GM12878 (cell line): ENCODE data around the gene INO80E. TPM values are rescaled to one million over a fixed set of nuclear protein-coding genes. Genes with fewer than 3 reads are reported as not detected.

Experiments used
- ATAC-seq: fragments of 200-7000 bp; cut with Tn5 transposase; 3 replicates; pipeline ENCODE4 v1.9.1; 2020; ENCODE audit warnings: mild to moderate bottlenecking, moderate library complexity
- BruUV-seq: library from RNA; stranded (reverse); fragments of 400-500 nt; replicated peaks from 2 replicates; lab custom pipeline; 2021; lab: Mats Ljungman, UMichigan
- CTCF ChIA-PET: fragments of 300-600 bp; sonication (Branson Sonifier 250); formaldehyde crosslinking; extraction: SDS; loops from one replicate; lab custom pipeline; 2021; ENCODE audit warnings: inconsistent platforms; lab: Yijun Ruan, JAX
- POLR2A ChIA-PET: fragments of 350-600 bp; formaldehyde crosslinking; extraction: SDS; loops from one replicate; lab custom pipeline; 2021; ENCODE audit warnings: inconsistent platforms; lab: Charles Lee
- RAD21 ChIA-PET: fragments of 300-600 bp; sonication (Branson Sonifier 250); formaldehyde crosslinking; loops from one replicate; lab custom pipeline; 2023; ENCODE audit warnings: antibody characterized with exemption; ENCODE audit not compliant: unreplicated experiment; lab: Charles Lee
- SMC1A ChIA-PET: fragments of 300-600 bp; sonication (Branson Sonifier 250); formaldehyde crosslinking; loops from one replicate; lab custom pipeline; 2023; ENCODE audit not compliant: unreplicated experiment, uncharacterized antibody; lab: Charles Lee
- DNase-seq: peaks from one replicate; pipeline ENCODE4 v3.0.0-alpha.2; 2011; ENCODE audit warnings: low read depth, low spot score
- FAIRE-seq: peaks from 3 replicates; lab custom pipeline; 2011; peaks lifted over from hg19 to GRCh38; lab: Jason Lieb, UNC
- H2AFZ ChIP-seq: 2 replicates; pipeline ENCODE4 v1.6.0; 2011; ENCODE audit warnings: low read depth, low read length, control low read depth; ENCODE audit not compliant: control insufficient read depth
- H3K27ac ChIP-seq: 2 replicates; pipeline ENCODE4 v1.5.1; 2011; ENCODE audit warnings: control low read depth; ENCODE audit not compliant: control insufficient read depth, insufficient read depth
- H3K27me3 ChIP-seq, 2 experiments: replicated peaks in 1 of 2; 2 replicates each; pipeline versions ENCODE4 v1.6.0 to v1.6.1; 2011; ENCODE audit warnings: low read length in 1 of 2; ENCODE audit not compliant: control insufficient read depth in 2 of 2, insufficient read depth in 2 of 2
- H3K36me3 ChIP-seq, 2 experiments: 2 replicates each; pipeline ENCODE4 v1.5.1; 2011; ENCODE audit warnings: low read length in 1 of 2; ENCODE audit not compliant: control insufficient read depth in 2 of 2, insufficient read depth in 2 of 2
- H3K4me1 ChIP-seq: 2 replicates; pipeline ENCODE4 v1.6.1; 2011; ENCODE audit warnings: mild to moderate bottlenecking, low read length, moderate library complexity, mixed read lengths; ENCODE audit not compliant: control insufficient read depth, insufficient read depth
- H3K4me2 ChIP-seq: 2 replicates; pipeline ENCODE4 v1.6.0; 2011; ENCODE audit warnings: control low read depth; ENCODE audit not compliant: control insufficient read depth, insufficient read depth
- H3K4me3 ChIP-seq: fragments of 200-600 bp; sonication (generic); 2 replicates; pipeline ENCODE4 v1.5.1; 2016
- H3K79me2 ChIP-seq: 2 replicates; pipeline ENCODE4 v1.6.0; 2011; ENCODE audit warnings: low read length; ENCODE audit not compliant: control insufficient read depth, insufficient read depth
- H3K9ac ChIP-seq: 2 replicates; pipeline ENCODE4 v1.8.0; 2011; ENCODE audit warnings: low read length, control low read depth, mixed read lengths; ENCODE audit not compliant: control insufficient read depth, insufficient read depth
- H3K9me3 ChIP-seq: replicated peaks from 3 replicates; pipeline ENCODE4 v1.5.1; 2011; ENCODE audit warnings: mild to moderate bottlenecking, low read length; ENCODE audit not compliant: control insufficient read depth, insufficient read depth
- H4K20me1 ChIP-seq: 2 replicates; pipeline ENCODE4 v1.6.0; 2011; ENCODE audit not compliant: control insufficient read depth, insufficient read depth
- EED ChIP-seq: sonication (generic); IDR thresholded peaks from 2 replicates; pipeline ENCODE4 v1.6.1; 2016; ENCODE audit warnings: antibody characterized with exemption, low read depth
- EGR1 ChIP-seq, 2 experiments: IDR thresholded peaks; 1 replicate in 1 of 2; 2 replicates in 1 of 2; pipeline ENCODE4 v1.6.1; 2011 to 2012; ENCODE audit warnings: low read depth in 2 of 2, low read length in 2 of 2, borderline replicate concordance in 1 of 2, mild to moderate bottlenecking in 1 of 2, moderate library complexity in 1 of 2
- HDAC6 ChIP-seq: fragments of 200-600 bp; sonication (generic); IDR thresholded peaks from one replicate; pipeline ENCODE4 v1.8.0; 2017; ENCODE audit warnings: antibody characterized with exemption; ENCODE audit not compliant: unreplicated experiment
- IKZF2 ChIP-seq, 2 experiments: fragments of 450-650 bp; IDR thresholded peaks; 2 replicates each; pipeline ENCODE4 v1.6.1; 2017; ENCODE audit warnings: mild to moderate bottlenecking in 2 of 2, moderate library complexity in 2 of 2
- RFX5 ChIP-seq: IDR thresholded peaks from 2 replicates; pipeline ENCODE4 v1.6.1; 2011; ENCODE audit warnings: low read depth, low read length, improper control_type of control experiment
- SIX5 ChIP-seq: IDR thresholded peaks from 2 replicates; pipeline ENCODE4 v1.6.1; 2011; ENCODE audit warnings: mild to moderate bottlenecking, low read depth, low read length, moderate library complexity; ENCODE audit not compliant: severe bottlenecking
- SKIL ChIP-seq: fragments of 450-650 bp; IDR thresholded peaks from 2 replicates; pipeline ENCODE4 v1.6.1; 2017; ENCODE audit warnings: mild to moderate bottlenecking, low read depth, inconsistent platforms; ENCODE audit not compliant: poor library complexity, severe bottlenecking
- SPI1 ChIP-seq: IDR thresholded peaks from 2 replicates; pipeline ENCODE4 v1.6.1; 2011; ENCODE audit warnings: low read depth, mild to moderate bottlenecking, low read length, moderate library complexity, borderline replicate concordance; ENCODE audit not compliant: insufficient read depth
- ZNF207 ChIP-seq: fragments of 450-650 bp; IDR thresholded peaks from 2 replicates; pipeline ENCODE4 v1.6.1; 2014; ENCODE audit warnings: antibody characterized with exemption, mild to moderate bottlenecking, borderline replicate concordance
- ZNF687 ChIP-seq: fragments of 450-650 bp; IDR thresholded peaks from 2 replicates; pipeline ENCODE4 v1.6.1; 2017; ENCODE audit warnings: mild to moderate bottlenecking, moderate library complexity
- WGBS: methylation state at CpG from one replicate; pipeline ENCODE4 v1.1.6; 2016; ENCODE audit warnings: low lambda C conversion rate; ENCODE audit not compliant: insufficient replicate concordance, insufficient coverage; ENCODE audit errors: missing lambda C conversion rate; 5-methylcytosine and 5-hydroxymethylcytosine counted together
- in situ Hi-C: fragments of 300-500 bp; cut with MboI; formaldehyde crosslinking; loops from 9 replicates; pipeline ENCODE4 v1.14.3; 2018; ENCODE audit warnings: mixed read lengths
- intact Hi-C: fragments of 100-400 bp; cut with micrococcal nuclease; formaldehyde crosslinking; loops from one replicate; pipeline ENCODE4 v1.14.2; 2022; ENCODE audit not compliant: unreplicated experiment
- polyA plus RNA-seq, 11 experiments: library from polyadenylated mRNA; depleted of rRNA in 4 of 11; unstranded in 6 of 11; stranded (reverse) in 5 of 11; fragments of >200 nt; fragmentation: Nextera tagmentation in 4 of 11; fragmentation: Illumina TruSeq in 1 of 11; extraction: Ambion mirVana in 4 of 11; extraction: Trizol in 1 of 11; gene quantifications; 1 replicate in 1 of 11; 2 replicates in 10 of 11; pipeline versions ENCODE4 v1.2.1 to v1.2.3, GENCODE V29; 2011 to 2016; ENCODE audit warnings: inconsistent platforms in 2 of 11, missing spikeins in 2 of 11, low read depth in 1 of 11
- total RNA-seq, 4 experiments: library from RNA; depleted of rRNA in 3 of 4; stranded (reverse); fragments of >200 nt in 3 of 4; fragmentation: Illumina TruSeq in 1 of 4; extraction: Trizol in 1 of 4; gene quantifications; 2 replicates each; pipeline versions ENCODE4 v1.2.1 to v1.2.3, GENCODE V29; 2013 to 2021

INO80E gene
- total and polyA plus RNA-seq, 10 of the 15 experiments (the other 5 are each of a cell fraction or from before 2014, with no cell fraction given), result 0.39 to 74.0 (median 33.0) TPM

- no peak for TF ChIP-seq SKIL
- no peak for TF ChIP-seq ZNF687
- no peak for TF ChIP-seq EED
- TF ChIP-seq RFX5, result no peak
These were observed 9.1 kb upstream of the INO80E start (continued) for GRCh38 chr16:29986931-29987330.

- intact Hi-C loops, result no loop called here
- Histone ChIP-seq H3K4me2 (no peak overlapping the region), H3K36me3 (peaks cover 19 to 43% of the 10 kb centered on the region in 2 experiments), H3K79me2 (no peaks in the 10 kb centered on the region), H4K20me1 (no peaks in the 10 kb centered on the region), H3K9me3 (no peaks in the 10 kb centered on the region), H3K4me3 (no peak overlapping the region)
- in situ Hi-C loops, result no loop called here
- ChIA-PET SMC1A (no interaction called here), POLR2A (interaction anchor here (1.0 to 1.1 kb wide), 2 partner anchors 14 to 122 kb away, joined by 3 read pairs; partner anchors contain the start of gene TAOK2)
- FAIRE-seq, result no peak
- TF ChIP-seq IKZF2 (IDR thresholded peaks at IDR 0.05), result no peak
- TF ChIP-seq HDAC6, result no peak
- TF ChIP-seq SPI1, result no peak
- no peak for TF ChIP-seq EGR1 (IDR thresholded peaks at IDR 0.05; ENCODE audit: borderline replicate concordance in 1 of 2, low read depth in 2 of 2, low read length in 2 of 2)
- TF ChIP-seq SIX5, result no peak
- TF ChIP-seq ZNF687, result no peak
- TF ChIP-seq ZNF207, result no peak
- TF ChIP-seq, all 136 proteins: peak for 0
- Histone ChIP-seq H3K27ac (no peak overlapping the region), H3K27me3 (no peaks in the 10 kb centered on the region), H2AFZ (no peak overlapping the region), H3K4me1 (no peaks in the 10 kb centered on the region), H3K9ac (no peak overlapping the region)
- BruUV-seq, result no TSS peak
- ATAC-seq (no peak), DNase-seq (no peak)
- RAD21 ChIA-PET, result no interaction called here
- CTCF ChIA-PET, result no interaction called here
- WGBS, result 98% methylated on average over 33 of the region's 35 CpGs
These were observed 8.5 kb upstream of the INO80E start for GRCh38 chr16:29987371-29988085.
